Mesenchymal stem cell (in vitro differentiated cells and primary cell): ENCODE results near the gene SPRED2. TPM values are rescaled to one million over a fixed set of nuclear protein-coding genes. Genes with fewer than 3 reads are reported as not detected.

Source experiments
- DNase-seq: peaks from one replicate; pipeline ENCODE4 v3.0.0-alpha.2; 2013
- H2AFZ ChIP-seq: one replicate; pipeline ENCODE4 v1.6.1; 2013; ENCODE audit warnings: low read depth, mild to moderate bottlenecking, control low read depth, inconsistent platforms, low read length, moderate library complexity
- H2AK5ac ChIP-seq: 2 replicates; pipeline ENCODE4 v1.6.1; 2013; ENCODE audit warnings: low read length, moderate library complexity, mild to moderate bottlenecking, inconsistent platforms; ENCODE audit not compliant: severe bottlenecking
- H2BK120ac ChIP-seq: one replicate; pipeline ENCODE4 v1.6.1; 2013; ENCODE audit warnings: low read depth, mild to moderate bottlenecking, inconsistent platforms, low read length, moderate library complexity
- H2BK12ac ChIP-seq, 2 experiments: one replicate each; pipeline ENCODE4 v1.6.1; 2013; ENCODE audit warnings: inconsistent platforms in 2 of 2, low read length in 2 of 2, mild to moderate bottlenecking in 2 of 2, moderate library complexity in 2 of 2, control low read depth in 1 of 2
- H2BK15ac ChIP-seq: one replicate; pipeline ENCODE4 v1.6.1; 2013; ENCODE audit warnings: mild to moderate bottlenecking, low read depth, inconsistent platforms; ENCODE audit not compliant: poor library complexity, severe bottlenecking
- H2BK5ac ChIP-seq: 2 replicates; pipeline ENCODE4 v1.6.1; 2013; ENCODE audit warnings: low read depth, mild to moderate bottlenecking, low read length, control low read depth, inconsistent platforms; ENCODE audit not compliant: poor library complexity, severe bottlenecking
- H3K14ac ChIP-seq, 2 experiments: one replicate each; pipeline ENCODE4 v1.6.1; 2013; ENCODE audit warnings: inconsistent platforms in 2 of 2, low read length in 2 of 2, control low read depth in 1 of 2, mild to moderate bottlenecking in 1 of 2, moderate library complexity in 1 of 2
- H3K18ac ChIP-seq, 2 experiments: one replicate each; pipeline ENCODE4 v1.6.1; 2013; ENCODE audit warnings: inconsistent platforms in 2 of 2, low read length in 2 of 2, control low read depth in 1 of 2, low read depth in 1 of 2, mild to moderate bottlenecking in 1 of 2
- H3K23ac ChIP-seq, 2 experiments: one replicate each; pipeline ENCODE4 v1.6.1; 2013; ENCODE audit warnings: inconsistent platforms in 2 of 2, low read length in 2 of 2, mild to moderate bottlenecking in 2 of 2, moderate library complexity in 2 of 2, control low read depth in 1 of 2
- H3K27ac ChIP-seq: 2 replicates; pipeline ENCODE4 v1.5.1; 2013; ENCODE audit warnings: mild to moderate bottlenecking, moderate library complexity, low read length, control low read depth, inconsistent platforms; ENCODE audit not compliant: poor library complexity, severe bottlenecking
- H3K27me3 ChIP-seq, 2 experiments: 2 replicates each; pipeline versions ENCODE4 v1.6.1 to v1.7.0; 2013; ENCODE audit warnings: low read length in 2 of 2, mild to moderate bottlenecking in 2 of 2, moderate library complexity in 2 of 2, control low read depth in 1 of 2, inconsistent platforms in 1 of 2; ENCODE audit not compliant: control insufficient read depth in 1 of 2, insufficient read depth in 1 of 2
- H3K36me3 ChIP-seq, 2 experiments: 2 replicates each; pipeline versions ENCODE4 v1.6.1 to v1.7.0; 2013; ENCODE audit warnings: low read length in 2 of 2, control low read depth in 1 of 2, inconsistent platforms in 1 of 2, low read depth in 1 of 2, mild to moderate bottlenecking in 1 of 2; ENCODE audit not compliant: insufficient read depth in 2 of 2, control insufficient read depth in 1 of 2
- H3K4ac ChIP-seq, 2 experiments: one replicate each; pipeline ENCODE4 v1.6.1; 2013; ENCODE audit warnings: inconsistent platforms in 2 of 2, low read length in 2 of 2, mild to moderate bottlenecking in 2 of 2, moderate library complexity in 2 of 2, control low read depth in 1 of 2, low read depth in 1 of 2
- H3K4me1 ChIP-seq: 2 replicates; pipeline ENCODE4 v1.6.1; 2013; ENCODE audit warnings: low read depth, low read length, control low read depth; ENCODE audit not compliant: control insufficient read depth, insufficient read depth
- H3K4me2 ChIP-seq: 2 replicates; pipeline ENCODE4 v1.6.1; 2013; ENCODE audit warnings: low read length, mild to moderate bottlenecking, inconsistent platforms; ENCODE audit not compliant: poor library complexity, severe bottlenecking
- H3K4me3 ChIP-seq, 2 experiments: 2 replicates each; pipeline versions ENCODE4 v1.5.1 to v1.7.0; 2013; ENCODE audit warnings: low read length in 2 of 2, mild to moderate bottlenecking in 2 of 2, control low read depth in 1 of 2, low read depth in 1 of 2; ENCODE audit not compliant: insufficient read depth in 1 of 2
- H3K79me1 ChIP-seq: replicated peaks from 2 replicates; pipeline ENCODE4 v1.6.1; 2013; ENCODE audit warnings: mild to moderate bottlenecking, control low read depth, low read length, inconsistent platforms; ENCODE audit not compliant: poor library complexity, severe bottlenecking
- H3K9ac ChIP-seq: 2 replicates; pipeline ENCODE4 v1.7.0; 2013; ENCODE audit warnings: mild to moderate bottlenecking, low read length, moderate library complexity
- H3K9me3 ChIP-seq: 2 replicates; pipeline ENCODE4 v1.7.0; 2013; ENCODE audit warnings: mild to moderate bottlenecking, low read length; ENCODE audit not compliant: control insufficient read depth
- H4K8ac ChIP-seq: one replicate; pipeline ENCODE4 v1.6.1; 2013; ENCODE audit warnings: inconsistent platforms, mild to moderate bottlenecking, low read length, moderate library complexity
- H4K91ac ChIP-seq: one replicate; pipeline ENCODE4 v1.6.1; 2013; ENCODE audit warnings: mild to moderate bottlenecking, low read length, inconsistent platforms
- WGBS: methylation state at CpG from one replicate; pipeline ENCODE4 v1.1.7; 2013; ENCODE audit warnings: mixed read lengths; 5-methylcytosine and 5-hydroxymethylcytosine counted together
- polyA plus RNA-seq, 2 experiments: library from polyadenylated mRNA; stranded (reverse); fragments of 200-250 nt; gene quantifications; one replicate each; pipeline ENCODE4 v1.2.3, GENCODE V29; 2013

The SPRED2 gene
- 47.3 TPM for polyA plus RNA-seq (2013, experiment 1 of 2)
- 45.9 TPM for polyA plus RNA-seq (2013, experiment 2 of 2)

- peak within 1 kb of the TSS; percentile 91 for H3K4me2 ChIP-seq
- H3K4ac ChIP-seq = peak within 1 kb of the TSS; percentile 79 to 95
- peak within 1 kb of the TSS; percentile 59 to 95 for H2BK12ac ChIP-seq
- H3K4me3 ChIP-seq = peak within 1 kb of the TSS; percentile 89 to 96
- under 1% methylated on average over 27 of the region's 68 CpGs for WGBS
- H2BK120ac ChIP-seq = peak within 1 kb of the TSS; percentile 99
- peak within 1 kb of the TSS; percentile 94 for H4K91ac ChIP-seq
- peak within 1 kb of the TSS; percentile 64 for H3K27ac ChIP-seq
- no peaks in the 10 kb centered on the region for H3K9me3 ChIP-seq
- H3K14ac ChIP-seq = peak within 1 kb of the TSS; percentile 82 to 97
- H3K4me1 ChIP-seq = peaks cover 8% of the 10 kb centered on the region
- no peaks in the 10 kb centered on the region for H3K27me3 ChIP-seq
- H3K36me3 ChIP-seq = no peaks in the 10 kb centered on the region
- H3K79me1 ChIP-seq = peaks cover 6% of the 10 kb centered on the region
- DNase-seq = peak; percentile 98
- H2BK15ac ChIP-seq = peak within 1 kb of the TSS; percentile 92
- peak within 1 kb of the TSS; percentile 92 for H3K9ac ChIP-seq
- H2AFZ ChIP-seq = peak within 1 kb of the TSS; percentile 57
- no peak within 1 kb of the TSS for H2AK5ac ChIP-seq
- peak within 1 kb of the TSS; percentile 57 to 66 for H3K23ac ChIP-seq
- peak within 1 kb of the TSS; percentile 93 to 99 for H3K18ac ChIP-seq
- peak within 1 kb of the TSS; percentile 35 for H2BK5ac ChIP-seq
- H4K8ac ChIP-seq = peak within 1 kb of the TSS; percentile 74
Observed at GRCh38 chr2:65432227-65433190, at the start of gene SPRED2. Gene SPRED2 (minus strand): TSS chr2:65432599. CDS start chr2:65431987, 612 bp downstream.

- Histone ChIP-seq H3K23ac (no peak overlapping the region), H3K4ac (no peak overlapping the region), H3K27ac (no peak overlapping the region), H3K18ac (no peak overlapping the region), H2BK120ac (no peak overlapping the region), H2AFZ (no peak overlapping the region), H3K4me1 (no peaks in the 10 kb centered on the region), H3K4me3 (no peak overlapping the region), H2BK12ac (no peak overlapping the region), H3K14ac (no peak overlapping the region), H3K36me3 (peaks cover 0 to 9% of the 10 kb centered on the region in 2 experiments), H3K9me3 (peaks cover 23% of the 10 kb centered on the region), H3K27me3 (no peaks in the 10 kb centered on the region), H4K8ac (no peak overlapping the region), H2AK5ac (no peak overlapping the region), H3K9ac (no peak overlapping the region), H3K4me2 (no peak overlapping the region), H3K79me1 (no peaks in the 10 kb centered on the region), H2BK15ac (no peak overlapping the region), H4K91ac (no peak overlapping the region), H2BK5ac (no peak overlapping the region)
- WGBS = no CpG with 5 or more reads among the region's 2 CpGs
- DNase-seq = no peak
Observed at GRCh38 chr2:65481961-65482360, 49.6 kb upstream of the SPRED2 start.

DNA sequence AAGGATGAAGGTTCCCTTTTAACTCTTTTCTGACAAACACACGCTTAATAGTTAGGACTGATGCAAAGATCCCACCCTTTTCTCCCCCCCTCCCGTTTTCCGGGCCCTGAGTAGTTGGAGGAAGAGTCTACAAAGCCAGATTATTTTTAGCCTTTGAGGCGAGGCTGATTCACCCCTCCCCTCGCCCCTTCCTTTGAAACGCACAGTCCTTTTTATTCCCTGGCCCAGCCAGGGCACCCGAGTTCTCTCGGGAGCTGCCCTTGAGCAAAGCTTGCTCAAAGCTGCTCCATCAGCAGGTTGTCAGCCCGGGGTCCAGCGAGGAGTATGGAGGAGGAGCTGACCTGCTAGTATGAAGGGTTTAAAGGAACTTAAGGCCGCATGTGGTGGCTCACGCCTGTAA, 47.1 kb upstream of the SPRED2 start:
- Histone ChIP-seq H3K14ac (no peak overlapping the region), H3K4ac (no peak overlapping the region), H4K8ac (no peak overlapping the region), H3K4me3 (no peak overlapping the region), H3K18ac (no peak overlapping the region), H3K27ac (no peak overlapping the region), H3K36me3 (peaks cover 0 to 18% of the 10 kb centered on the region in 2 experiments), H3K9me3 (peaks cover 34% of the 10 kb centered on the region), H3K4me2 (no peak overlapping the region), H3K4me1 (no peaks in the 10 kb centered on the region), H3K27me3 (no peaks in the 10 kb centered on the region), H2BK12ac (no peak overlapping the region), H2BK120ac (no peak overlapping the region), H2BK5ac (no peak overlapping the region), H3K23ac (no peak overlapping the region), H4K91ac (no peak overlapping the region), H3K9ac (no peak overlapping the region), H3K79me1 (no peaks in the 10 kb centered on the region), H2AK5ac (no peak overlapping the region), H2AFZ (no peak overlapping the region), H2BK15ac (no peak overlapping the region)
- DNase-seq = no peak
- 79% methylated on average over 8 of the region's 12 CpGs for WGBS

- Histone ChIP-seq H2AK5ac (no peak overlapping the region), H2AFZ (no peak overlapping the region), H3K23ac (no peak overlapping the region), H3K14ac (no peak overlapping the region), H3K27me3 (no peaks in the 10 kb centered on the region), H4K8ac (no peak overlapping the region), H2BK12ac (no peak overlapping the region), H3K4ac (no peak overlapping the region), H3K4me1 (no peaks in the 10 kb centered on the region), H3K4me2 (no peak overlapping the region), H3K4me3 (no peak overlapping the region), H3K9ac (no peak overlapping the region), H2BK5ac (no peak overlapping the region), H3K18ac (no peak overlapping the region), H4K91ac (no peak overlapping the region), H3K9me3 (peaks cover 43% of the 10 kb centered on the region), H3K79me1 (no peaks in the 10 kb centered on the region), H2BK15ac (no peak overlapping the region), H2BK120ac (no peak overlapping the region), H3K36me3 (peaks cover 0 to 18% of the 10 kb centered on the region in 2 experiments), H3K27ac (no peak overlapping the region)
- no peak for DNase-seq
- WGBS = 89% methylated on average over 7 of the region's 7 CpGs
Observed at GRCh38 chr2:65478498-65479135, 46.2 kb upstream of the SPRED2 start.
